Upper lobe of right lung (tissue), 1 donor: Measurements from ENCODE around the gene CDH23. TPM values are rescaled to one million over a fixed set of nuclear protein-coding genes. Genes with fewer than 3 reads are reported as not detected.

Source experiments
- ATAC-seq: fragments of 200-7000 bp; cut with Tn5 transposase; one replicate; pipeline ENCODE4 v1.9.1; 2020; ENCODE audit warnings: mild to moderate bottlenecking, moderate library complexity
- DNase-seq: peaks from one replicate; pipeline ENCODE4 v3.0.0-alpha.2; 2020
- H3K27ac ChIP-seq: fragments of 200-600 bp; one replicate; pipeline ENCODE4 v1.8.0; 2022
- H3K27me3 ChIP-seq: fragments of 200-600 bp; one replicate; pipeline ENCODE4 v1.8.0; 2022; ENCODE audit warnings: mild to moderate bottlenecking
- H3K36me3 ChIP-seq: fragments of 200-600 bp; one replicate; pipeline ENCODE4 v1.8.0; 2022
- H3K4me1 ChIP-seq: fragments of 200-600 bp; one replicate; pipeline ENCODE4 v1.8.0; 2022
- H3K4me3 ChIP-seq: fragments of 200-600 bp; one replicate; pipeline ENCODE4 v1.8.0; 2022; ENCODE audit warnings: mild to moderate bottlenecking
- H3K9me3 ChIP-seq: fragments of 200-600 bp; one replicate; pipeline ENCODE4 v1.8.0; 2022
- CTCF ChIP-seq: fragments of 200-600 bp; IDR thresholded peaks from one replicate; pipeline ENCODE4 v1.8.0; 2022; ENCODE audit warnings: antibody characterized with exemption
- intact Hi-C: fragments of 100-400 bp; cut with DNase I; formaldehyde crosslinking; loops from one replicate; pipeline ENCODE4 v1.11.0; 2022
- total RNA-seq: library from RNA; stranded (reverse); fragmentation: NEBNext Ultra II Directional; extraction: Animal tissue kit (Norgen Biotek cat#: 25700); gene quantifications from one replicate; pipeline ENCODE4 v1.2.1, GENCODE V29; 2021
- donor health status: DM: no; HTN: yes; CAD: no; lungs with severe emphysema.

CDH23 gene
- total RNA-seq, 1 donor from 2014 or later: 10.9 TPM

GRCh38 chr10:71706216-71707121 is 309.7 kb downstream of the CDH23 start:
- intact Hi-C loops: loop anchor here (10.0 kb wide), 2 partner anchors 312 to 392 kb away; partner anchors contain the start of genes CDH23 and SLC29A3

GRCh38 chr10:71707240-71707789 is 310.6 kb downstream of the CDH23 start:
- H3K4me3 ChIP-seq: no peak overlapping the region
- intact Hi-C loops: loop anchor here (10.0 kb wide), 2 partner anchors 313 to 393 kb away; partner anchors contain the start of genes CDH23 and SLC29A3
- TF ChIP-seq CTCF: no peak
- no peaks in the 10 kb centered on the region for H3K27me3 ChIP-seq
- DNase-seq (no peak), ATAC-seq (no peak)
- peaks cover 9% of the 10 kb centered on the region for H3K4me1 ChIP-seq
- no peak overlapping the region for H3K27ac ChIP-seq
- no peaks in the 10 kb centered on the region for H3K36me3 ChIP-seq
- no peaks in the 10 kb centered on the region for H3K9me3 ChIP-seq

More at GRCh38 chr10:71706216-71707121, 309.7 kb downstream of the CDH23 start:
- ATAC-seq (no peak), DNase-seq (no peak)
- Histone ChIP-seq H3K36me3 (no peaks in the 10 kb centered on the region), H3K4me3 (no peak overlapping the region), H3K27ac (no peak overlapping the region), H3K4me1 (peaks cover 9% of the 10 kb centered on the region), H3K27me3 (no peaks in the 10 kb centered on the region), H3K9me3 (no peaks in the 10 kb centered on the region)
- TF ChIP-seq CTCF: no peak

GRCh38 chr10:71708301-71708703 is 311.6 kb downstream of the CDH23 start:
- Histone ChIP-seq H3K27ac (no peak overlapping the region), H3K4me3 (no peak overlapping the region), H3K36me3 (no peaks in the 10 kb centered on the region), H3K4me1 (peaks cover 17% of the 10 kb centered on the region), H3K27me3 (no peaks in the 10 kb centered on the region), H3K9me3 (no peaks in the 10 kb centered on the region)
- DNase-seq (peak; percentile 81), ATAC-seq (peak; percentile 71)
- intact Hi-C loops: loop anchor here (10.0 kb wide), 2 partner anchors 314 to 394 kb away; partner anchors contain the start of genes CDH23 and SLC29A3
- peak; percentile 90 for TF ChIP-seq CTCF

GRCh38 chr10:71708897-71709882 is 312.5 kb downstream of the CDH23 start:
- TF ChIP-seq CTCF: no peak
- Histone ChIP-seq H3K4me3 (no peak overlapping the region), H3K9me3 (no peaks in the 10 kb centered on the region), H3K36me3 (no peaks in the 10 kb centered on the region), H3K27me3 (no peaks in the 10 kb centered on the region), H3K4me1 (peaks cover 26% of the 10 kb centered on the region), H3K27ac (no peak overlapping the region)
- DNase-seq (no peak), ATAC-seq (no peak)
- intact Hi-C loops: loop anchor here (10.0 kb wide), 2 partner anchors 314 to 394 kb away; partner anchors contain the start of genes CDH23 and SLC29A3

GRCh38 chr10:71710519-71710918 is 313.8 kb downstream of the CDH23 start:
- peaks cover 39% of the 10 kb centered on the region for H3K4me1 ChIP-seq
- H3K27me3 ChIP-seq: no peaks in the 10 kb centered on the region
- H3K9me3 ChIP-seq: no peaks in the 10 kb centered on the region
- H3K4me3 ChIP-seq: no peak overlapping the region
- no peak overlapping the region for H3K27ac ChIP-seq
- intact Hi-C loops: no loop called here
- ATAC-seq: no peak
- no peak for TF ChIP-seq CTCF
- DNase-seq: no peak
- H3K36me3 ChIP-seq: no peaks in the 10 kb centered on the region
